ENCODE measurements around the gene SLC35E1.

SLC35E1 gene

DNA sequence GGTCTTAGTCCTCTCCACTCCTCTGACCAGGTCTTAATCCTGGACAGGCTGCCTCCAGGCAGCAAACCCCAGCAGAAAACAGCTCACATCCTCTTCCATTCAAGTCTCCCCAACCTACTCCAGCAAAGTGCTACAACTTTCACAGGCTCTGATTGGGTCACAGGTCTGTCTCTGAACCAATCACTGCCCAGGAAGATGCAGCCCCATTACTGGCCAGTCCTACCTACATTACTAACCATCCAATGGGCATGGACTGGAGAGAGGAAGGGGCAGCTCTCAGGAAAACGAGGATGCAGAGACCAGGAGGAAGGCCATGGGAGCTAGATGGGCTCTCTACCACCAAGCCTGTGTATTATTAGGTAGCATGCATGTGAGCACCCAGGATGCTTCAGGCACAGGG, 43.6 kb upstream of the SLC35E1 start:
- TF ChIP-seq, protein P1, sequence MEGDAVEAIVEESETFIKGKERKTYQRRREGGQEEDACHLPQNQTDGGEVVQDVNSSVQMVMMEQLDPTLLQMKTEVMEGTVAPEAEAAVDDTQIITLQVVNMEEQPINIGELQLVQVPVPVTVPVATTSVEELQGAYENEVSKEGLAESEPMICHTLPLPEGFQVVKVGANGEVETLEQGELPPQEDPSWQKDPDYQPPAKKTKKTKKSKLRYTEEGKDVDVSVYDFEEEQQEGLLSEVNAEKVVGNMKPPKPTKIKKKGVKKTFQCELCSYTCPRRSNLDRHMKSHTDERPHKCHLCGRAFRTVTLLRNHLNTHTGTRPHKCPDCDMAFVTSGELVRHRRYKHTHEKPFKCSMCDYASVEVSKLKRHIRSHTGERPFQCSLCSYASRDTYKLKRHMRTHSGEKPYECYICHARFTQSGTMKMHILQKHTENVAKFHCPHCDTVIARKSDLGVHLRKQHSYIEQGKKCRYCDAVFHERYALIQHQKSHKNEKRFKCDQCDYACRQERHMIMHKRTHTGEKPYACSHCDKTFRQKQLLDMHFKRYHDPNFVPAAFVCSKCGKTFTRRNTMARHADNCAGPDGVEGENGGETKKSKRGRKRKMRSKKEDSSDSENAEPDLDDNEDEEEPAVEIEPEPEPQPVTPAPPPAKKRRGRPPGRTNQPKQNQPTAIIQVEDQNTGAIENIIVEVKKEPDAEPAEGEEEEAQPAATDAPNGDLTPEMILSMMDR (IDR thresholded peaks at IDR 0.05; ENCODE audit: control insufficient read depth, extremely low read depth, insufficient read depth), result no peak
- no peak overlapping the region for H3K4me3 ChIP-seq (ENCODE audit: low read depth, low read length)
- DNase-seq (ENCODE audit: low read depth), result no peak

DNA sequence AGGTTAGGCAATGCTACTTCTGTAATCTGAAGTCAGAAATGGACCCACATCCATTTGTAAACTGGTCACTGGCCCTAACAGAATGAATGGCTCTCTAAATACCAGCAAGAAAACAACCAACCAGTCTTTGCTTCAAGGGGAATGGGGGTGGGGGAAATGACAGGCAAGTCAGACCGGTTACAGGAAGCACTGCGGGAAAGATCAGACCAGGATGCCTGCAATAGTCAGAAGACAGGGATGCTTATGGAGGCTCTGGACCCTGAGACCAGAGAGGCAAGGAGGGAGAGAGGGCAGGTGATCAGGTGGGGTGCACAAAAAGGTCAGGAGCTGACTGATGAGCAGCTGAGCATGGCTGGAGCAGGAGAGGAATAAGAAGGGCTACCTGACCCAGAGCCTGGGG, 42.7 kb upstream of the SLC35E1 start:
- DNase-seq (ENCODE audit: low read depth), result no peak
- TF ChIP-seq, protein P1 (IDR thresholded peaks at IDR 0.05; ENCODE audit: control insufficient read depth, extremely low read depth, insufficient read depth), result no peak
- 0 out of 2 replicates have a peak overlapping the region, but pooled peaks have one; percentile 8 for H3K4me3 ChIP-seq (ENCODE audit: low read depth, low read length)

DNA sequence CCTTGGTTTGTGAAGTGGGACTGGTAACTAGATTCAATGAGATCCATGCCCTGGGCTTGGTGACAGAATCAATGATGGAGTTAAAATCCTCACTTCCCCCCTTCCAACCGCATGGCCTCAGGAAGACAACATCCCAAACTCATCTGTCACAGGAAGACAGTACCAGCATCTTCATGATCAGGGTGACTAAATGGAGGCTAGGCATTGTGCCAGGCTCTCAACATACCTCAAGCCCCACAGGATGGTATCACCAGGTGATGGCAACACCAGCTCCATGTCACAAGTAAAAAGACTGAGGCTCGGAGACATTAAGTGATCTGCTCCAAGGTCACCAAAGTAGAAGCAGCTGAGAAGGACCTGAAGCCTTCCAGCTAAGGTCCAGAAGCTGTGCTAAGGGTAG, 41.6 kb upstream of the SLC35E1 start:
- TF ChIP-seq, protein P1 (IDR thresholded peaks at IDR 0.05; ENCODE audit: control insufficient read depth, extremely low read depth, insufficient read depth), result no peak
- DNase-seq (ENCODE audit: low read depth), result no peak
- no peak overlapping the region for H3K4me3 ChIP-seq (ENCODE audit: low read depth, low read length)

DNA sequence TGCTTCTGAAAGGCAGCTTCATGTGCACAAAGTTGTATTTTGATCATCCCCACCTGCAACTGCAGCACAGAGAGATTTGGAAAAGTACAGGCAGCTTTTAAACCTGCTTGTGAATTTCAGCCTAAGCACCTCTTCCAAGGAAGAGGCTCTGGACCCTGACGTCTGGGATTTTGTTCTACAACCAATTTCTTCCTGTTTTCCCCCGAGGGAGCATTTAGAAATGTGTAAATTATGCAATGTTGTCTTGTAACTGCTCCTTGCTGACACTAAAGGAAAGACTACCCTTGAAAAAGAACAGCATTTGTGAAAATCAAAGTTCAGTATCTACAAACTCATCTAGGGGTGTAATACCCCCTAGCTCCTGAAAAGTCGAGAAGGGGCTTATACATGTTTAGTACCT, 40.4 kb upstream of the SLC35E1 start:
- H3K4me3 ChIP-seq (ENCODE audit: low read depth, low read length), result no peak overlapping the region
- TF ChIP-seq, protein P1 (IDR thresholded peaks at IDR 0.05; ENCODE audit: control insufficient read depth, extremely low read depth, insufficient read depth), result no peak
- DNase-seq (ENCODE audit: low read depth), result no peak

DNA sequence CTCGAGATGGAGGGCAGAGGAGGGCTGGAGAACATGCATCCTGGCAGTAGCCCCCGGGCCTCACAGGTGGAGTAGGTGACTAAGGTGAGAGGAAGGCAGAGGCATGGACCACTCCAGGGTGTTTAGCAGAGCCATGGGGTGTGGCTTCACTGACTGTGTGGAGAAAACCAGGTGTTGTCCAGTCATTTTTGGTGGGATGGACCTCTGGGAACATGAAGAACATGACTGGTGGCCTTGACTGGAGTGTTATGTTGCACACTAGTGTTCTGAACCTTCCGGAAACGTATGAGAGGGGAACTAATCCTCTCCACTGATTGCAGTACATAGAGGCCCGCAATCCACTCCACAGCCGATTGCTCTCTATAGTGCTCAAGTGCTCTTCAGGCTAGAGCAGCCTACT, 38.9 kb upstream of the SLC35E1 start:
- H3K4me3 ChIP-seq (ENCODE audit: low read depth, low read length), result no peak overlapping the region
- no peak for DNase-seq (ENCODE audit: low read depth)
- TF ChIP-seq, protein P1 (IDR thresholded peaks at IDR 0.05; ENCODE audit: control insufficient read depth, extremely low read depth, insufficient read depth), result no peak

DNA sequence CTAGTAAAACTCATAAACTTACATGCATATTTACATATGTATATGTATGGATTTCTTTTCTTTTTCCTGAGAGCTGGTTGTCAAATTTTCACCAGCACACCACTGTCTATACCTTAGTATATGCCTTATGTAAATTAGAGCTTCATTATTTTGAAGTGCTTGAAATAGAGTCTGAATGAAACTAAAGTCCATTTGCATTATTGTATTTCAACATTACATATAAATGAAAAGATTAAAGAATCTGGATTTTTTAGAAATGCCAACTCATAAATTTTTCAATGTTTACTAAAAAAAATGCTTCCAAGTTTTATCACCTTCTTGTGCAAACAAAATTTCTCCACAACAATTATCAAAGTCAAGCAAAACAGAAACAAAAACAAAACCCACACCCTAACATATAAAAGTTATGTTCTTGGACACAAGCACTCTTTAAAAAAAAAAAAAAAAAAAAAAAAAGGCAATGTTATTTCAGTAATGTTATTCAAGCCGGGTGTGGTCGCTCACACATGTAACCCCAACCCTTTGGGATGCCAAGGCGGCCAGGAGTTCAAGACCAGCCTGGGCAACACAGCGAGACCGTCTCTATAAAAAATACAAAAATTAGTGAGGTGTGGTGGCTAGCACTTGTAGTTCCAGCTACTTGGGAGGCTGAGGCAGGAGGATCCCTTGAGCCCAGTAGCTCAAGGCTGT, 37.4 kb upstream of the SLC35E1 start:
- DNase-seq (ENCODE audit: low read depth), result no peak
- TF ChIP-seq, protein P1 (IDR thresholded peaks at IDR 0.05; ENCODE audit: control insufficient read depth, extremely low read depth, insufficient read depth), result no peak
- no peak overlapping the region for H3K4me3 ChIP-seq (ENCODE audit: low read depth, low read length)

DNA sequence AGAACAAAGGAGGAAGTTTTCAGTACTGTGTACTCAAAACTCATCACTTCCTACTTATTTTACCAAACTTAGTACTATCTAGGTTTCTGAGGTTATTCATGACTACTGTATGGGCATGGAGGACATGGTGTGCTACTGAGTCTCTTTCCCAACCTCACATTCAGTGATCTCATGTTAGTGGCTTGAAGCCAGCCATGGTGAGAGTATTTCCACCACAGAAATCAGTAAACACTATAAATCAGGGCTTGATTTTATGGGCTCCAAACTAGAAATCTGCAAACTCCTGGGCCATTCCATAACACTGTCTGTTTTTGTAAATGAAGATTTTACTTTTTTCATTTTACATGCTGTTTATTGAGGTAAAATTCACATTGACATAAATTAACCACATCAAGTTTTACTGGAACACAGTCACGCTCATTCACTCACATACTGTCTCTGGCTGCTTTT, 36.1 kb upstream of the SLC35E1 start:
- peak; percentile 88 for DNase-seq (ENCODE audit: low read depth)
- TF ChIP-seq, protein P1 (IDR thresholded peaks at IDR 0.05; ENCODE audit: control insufficient read depth, extremely low read depth, insufficient read depth), result no peak
- H3K4me3 ChIP-seq (ENCODE audit: low read depth, low read length), result no peak overlapping the region

Data from LNCaP clone FGC (cell line).